SK-MEL-5 (cell line): ENCODE data around the gene DEPDC1. TPM values are rescaled to one million over a fixed set of nuclear protein-coding genes. Genes with fewer than 3 reads are reported as not detected.

Experiments used
- DNase-seq: peaks from one replicate; pipeline ENCODE4 v3.0.0-alpha.2; 2016; ENCODE audit warnings: low read depth, low spot score
- in situ Hi-C: cut with HindIII; loops from 2 replicates; pipeline ENCODE4 v1.10.0; 2016; ENCODE audit warnings: low sequenced_read_pairs, high pct_unique_total_duplicates, low pct_unique_long_range_greater_than_20kb
- small RNA-seq, 2 experiments: library from RNA; depleted of rRNA; stranded (forward); fragments of <200 nt; gene quantifications; one replicate each; pipeline ENCODE3, GENCODE V24; 2014
- total RNA-seq: library from RNA; depleted of rRNA; stranded (reverse); fragments of >200 nt; shearing (Covaris generic); gene quantifications from 2 replicates; pipeline ENCODE4 v1.2.3, GENCODE V29; 2014; rRNA removed

The DEPDC1 gene
- total RNA-seq, 1 experiment from 2014 or later: 27.6 TPM

DNA sequence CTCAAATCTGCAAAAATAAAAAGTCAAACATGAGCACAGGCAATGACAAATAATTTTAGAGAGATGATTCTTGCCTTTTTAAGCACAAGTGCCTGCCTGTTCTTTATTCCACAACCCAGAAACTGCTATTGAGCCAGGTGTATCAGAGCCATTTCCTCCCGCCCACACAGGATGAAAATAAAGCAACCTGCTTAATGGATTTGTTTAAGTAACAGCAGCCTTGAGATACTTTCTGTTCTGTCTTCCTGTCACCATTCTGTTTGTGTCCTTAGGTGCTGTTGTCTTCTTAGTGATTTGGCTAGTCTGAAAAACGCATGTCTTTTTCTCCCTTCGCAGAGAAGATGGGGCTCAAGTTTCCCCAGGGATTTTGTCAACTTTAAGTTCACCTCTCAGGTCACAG lies 58.6 kb downstream of the DEPDC1 start:
- in situ Hi-C loops: no loop called here
- no peak for DNase-seq

DNA sequence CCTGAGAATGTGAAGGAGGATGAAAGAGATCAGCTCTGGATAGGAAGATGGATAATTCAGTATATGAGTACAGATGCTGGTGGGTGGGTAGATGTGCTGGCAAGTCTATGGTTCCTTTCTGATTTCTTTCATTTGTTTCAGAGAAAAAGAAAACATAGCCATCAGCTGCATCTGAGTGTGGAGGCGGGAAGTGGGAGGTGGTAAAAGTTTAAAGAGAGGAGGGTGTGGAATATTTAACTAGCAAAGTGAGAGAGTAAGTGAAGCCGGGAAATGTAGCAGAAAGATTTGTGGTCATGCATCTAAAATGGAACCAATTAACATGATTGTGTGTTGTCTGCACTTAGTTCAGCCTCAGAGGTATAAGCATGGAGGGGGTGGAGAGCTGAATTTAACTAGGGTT lies 63.5 kb downstream of the DEPDC1 start:
- DNase-seq: no peak
- in situ Hi-C loops: no loop called here

DNA sequence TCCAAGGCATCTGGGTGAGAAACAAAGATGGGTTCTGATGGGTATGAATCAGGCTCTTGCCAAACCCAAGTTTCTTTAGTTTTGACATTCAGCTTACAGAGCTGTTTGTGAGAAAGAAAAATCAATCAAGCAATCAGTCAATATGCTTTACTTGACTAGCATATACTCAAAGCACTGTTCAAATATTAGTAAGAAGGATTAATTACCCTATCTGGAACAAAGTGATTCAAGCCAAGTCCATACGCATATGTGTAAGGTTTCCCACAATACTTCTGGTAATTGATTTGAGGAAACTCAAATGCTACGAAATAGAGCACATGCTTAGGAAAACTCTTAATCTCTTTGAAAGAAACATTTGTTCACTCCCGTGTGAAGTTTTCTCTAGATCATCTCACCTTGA lies 65.8 kb downstream of the DEPDC1 start:
- in situ Hi-C loops: no loop called here
- no peak for DNase-seq

DNA sequence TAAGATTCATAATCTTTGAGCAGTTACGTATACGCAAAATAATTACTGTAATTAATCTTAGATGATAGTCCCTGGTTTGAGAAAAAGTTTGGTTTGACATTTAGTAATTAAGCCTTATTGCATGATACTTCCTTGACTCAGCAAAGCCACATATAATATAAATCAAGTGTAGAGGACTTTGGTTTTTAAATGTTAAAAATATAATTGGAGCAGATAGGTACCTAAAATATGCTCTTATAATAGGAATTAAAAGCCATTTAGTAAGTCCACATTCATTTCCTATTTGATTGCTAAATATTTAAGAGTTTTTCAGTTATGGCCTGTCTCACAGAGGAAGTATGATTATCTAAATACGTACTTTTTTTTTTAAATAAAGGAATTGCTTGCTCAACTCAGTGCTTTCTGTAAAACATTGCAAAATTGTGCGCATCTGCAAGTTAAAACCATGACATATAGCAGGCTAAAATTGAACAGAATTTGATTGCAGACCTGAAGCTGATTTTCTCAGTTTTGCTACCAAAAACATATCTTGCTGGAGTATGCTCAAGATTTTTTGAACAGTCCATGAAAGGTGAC lies 67.6 kb downstream of the DEPDC1 start:
- DNase-seq: no peak
- in situ Hi-C loops: no loop called here

DNA sequence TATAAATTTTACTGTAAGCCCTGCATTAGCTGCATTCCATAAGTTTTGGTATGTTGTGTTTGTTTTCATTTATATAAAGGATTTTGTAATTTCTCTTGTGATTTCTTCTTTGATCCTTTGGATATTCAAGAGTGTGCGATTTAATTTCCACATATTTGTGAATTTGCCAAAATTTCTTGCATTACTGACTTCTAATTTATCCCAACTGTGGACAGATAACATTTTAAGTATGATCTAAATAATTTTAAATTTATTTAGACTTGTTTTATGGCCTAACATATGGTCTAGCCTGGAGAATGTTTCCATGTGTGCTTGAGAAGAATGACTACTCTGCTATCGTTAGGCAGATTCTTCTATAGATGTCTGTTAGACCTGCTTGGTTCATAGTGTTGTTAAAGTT lies 70.3 kb downstream of the DEPDC1 start:
- in situ Hi-C loops: no loop called here
- DNase-seq: no peak

Small RNAs within 50 kb of the gene (small RNA-seq; reads per million reads assigned to genes)
- gene TXNP2: 0 reads per million in 2 experiments

Other genes with a start within 250 kb of the DEPDC1 start
- not detected in 2 replicates for gene RPE65, start 47.1 kb downstream of the DEPDC1 start, total RNA-seq